ENCODE results near the gene RBMS3. TPM values are rescaled to one million over a fixed set of nuclear protein-coding genes. Genes with fewer than 3 reads are reported as not detected.

RBMS3 gene
- total RNA-seq, 1 donor from 2014 or later: 33.0 TPM

DNA sequence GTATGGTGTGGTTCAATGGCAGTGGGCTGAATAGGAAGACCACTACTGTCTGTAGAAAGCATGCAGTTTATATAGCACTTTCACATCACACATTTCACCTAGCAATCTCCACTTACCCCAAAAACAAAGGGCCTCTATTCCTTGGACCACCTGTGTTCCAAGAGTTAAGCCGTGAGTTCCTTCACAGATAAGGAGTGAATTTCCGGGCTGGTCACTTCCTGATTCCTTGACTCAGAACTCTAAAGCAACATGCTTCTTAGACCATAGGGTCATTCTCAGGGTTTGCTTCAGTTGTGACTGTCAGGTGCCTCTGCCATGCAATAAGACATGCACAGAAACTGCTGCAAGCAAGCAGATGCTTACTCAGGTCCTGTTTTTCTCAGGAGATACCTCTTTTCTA, 737.0 kb downstream of the RBMS3 start:
- Mint-ChIP-seq H3K36me3 (ENCODE audit: low read depth, unreplicated experiment) (no peaks in the 10 kb centered on the region), H3K27me3 (ENCODE audit: low read depth, unreplicated experiment) (no peaks in the 10 kb centered on the region), H3K9me3 (ENCODE audit: unreplicated experiment) (no peaks in the 10 kb centered on the region), H3K27ac (ENCODE audit: unreplicated experiment) (no peak overlapping the region), H3K4me3 (ENCODE audit: unreplicated experiment) (no peak overlapping the region), H3K4me1 (ENCODE audit: low read depth, unreplicated experiment) (no peaks in the 10 kb centered on the region)
- no peak for TF ChIP-seq EZH2 (IDR thresholded peaks at IDR 0.05; ENCODE audit: insufficient read depth, low read length)
- TF ChIP-seq, protein P1, sequence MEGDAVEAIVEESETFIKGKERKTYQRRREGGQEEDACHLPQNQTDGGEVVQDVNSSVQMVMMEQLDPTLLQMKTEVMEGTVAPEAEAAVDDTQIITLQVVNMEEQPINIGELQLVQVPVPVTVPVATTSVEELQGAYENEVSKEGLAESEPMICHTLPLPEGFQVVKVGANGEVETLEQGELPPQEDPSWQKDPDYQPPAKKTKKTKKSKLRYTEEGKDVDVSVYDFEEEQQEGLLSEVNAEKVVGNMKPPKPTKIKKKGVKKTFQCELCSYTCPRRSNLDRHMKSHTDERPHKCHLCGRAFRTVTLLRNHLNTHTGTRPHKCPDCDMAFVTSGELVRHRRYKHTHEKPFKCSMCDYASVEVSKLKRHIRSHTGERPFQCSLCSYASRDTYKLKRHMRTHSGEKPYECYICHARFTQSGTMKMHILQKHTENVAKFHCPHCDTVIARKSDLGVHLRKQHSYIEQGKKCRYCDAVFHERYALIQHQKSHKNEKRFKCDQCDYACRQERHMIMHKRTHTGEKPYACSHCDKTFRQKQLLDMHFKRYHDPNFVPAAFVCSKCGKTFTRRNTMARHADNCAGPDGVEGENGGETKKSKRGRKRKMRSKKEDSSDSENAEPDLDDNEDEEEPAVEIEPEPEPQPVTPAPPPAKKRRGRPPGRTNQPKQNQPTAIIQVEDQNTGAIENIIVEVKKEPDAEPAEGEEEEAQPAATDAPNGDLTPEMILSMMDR (IDR thresholded peaks at IDR 0.05; ENCODE audit: insufficient read depth, low read depth, low read length): no peak
- DNase-seq (ENCODE audit: low read depth) (no peak), FAIRE-seq (no peak)
- H3K36me3 ChIP-seq (ENCODE audit: insufficient read depth, low read length): no peaks in the 10 kb centered on the region
- no peak overlapping the region for H3K27ac ChIP-seq (ENCODE audit: low read depth, low read length)
- H3K27me3 ChIP-seq (ENCODE audit: insufficient read depth, low read length): no peaks in the 10 kb centered on the region
- H3K9ac ChIP-seq (ENCODE audit: low read length): no peak overlapping the region
- H3K4me3 ChIP-seq (ENCODE audit: insufficient read depth, low read depth, low read length): no peak overlapping the region
- H3K4me1 ChIP-seq (ENCODE audit: insufficient read depth, low read length): no peaks in the 10 kb centered on the region
- no peak overlapping the region for H3K4me2 ChIP-seq (ENCODE audit: low read length)
- H4K20me1 ChIP-seq (ENCODE audit: insufficient read depth, low read length): no peaks in the 10 kb centered on the region
- no peaks in the 10 kb centered on the region for H3K9me3 ChIP-seq (ENCODE audit: insufficient read depth, low read depth, low read length)
- no peaks in the 10 kb centered on the region for H3K79me2 ChIP-seq (ENCODE audit: insufficient read depth, low read length)
- no peak overlapping the region for H2AFZ ChIP-seq (ENCODE audit: low read depth, low read length)

GRCh38 chr3:30020380-30020779, 739.5 kb downstream of the RBMS3 start:
- Mint-ChIP-seq H3K9me3 (ENCODE audit: unreplicated experiment) (no peaks in the 10 kb centered on the region), H3K27ac (ENCODE audit: unreplicated experiment) (no peak overlapping the region), H3K4me1 (ENCODE audit: low read depth, unreplicated experiment) (no peaks in the 10 kb centered on the region), H3K36me3 (ENCODE audit: low read depth, unreplicated experiment) (no peaks in the 10 kb centered on the region), H3K27me3 (ENCODE audit: low read depth, unreplicated experiment) (no peaks in the 10 kb centered on the region), H3K4me3 (ENCODE audit: unreplicated experiment) (no peak overlapping the region)
- no peaks in the 10 kb centered on the region for H3K36me3 ChIP-seq (ENCODE audit: insufficient read depth, low read length)
- H3K27me3 ChIP-seq (ENCODE audit: insufficient read depth, low read length): no peaks in the 10 kb centered on the region
- no peak overlapping the region for H3K4me2 ChIP-seq (ENCODE audit: low read length)
- no peaks in the 10 kb centered on the region for H4K20me1 ChIP-seq (ENCODE audit: insufficient read depth, low read length)
- H3K9ac ChIP-seq (ENCODE audit: low read length): no peak overlapping the region
- no peak overlapping the region for H3K27ac ChIP-seq (ENCODE audit: low read depth, low read length)
- H3K4me1 ChIP-seq (ENCODE audit: insufficient read depth, low read length): no peaks in the 10 kb centered on the region
- H2AFZ ChIP-seq (ENCODE audit: low read depth, low read length): no peak overlapping the region
- TF ChIP-seq, protein P1 (IDR thresholded peaks at IDR 0.05; ENCODE audit: insufficient read depth, low read depth, low read length): no peak
- TF ChIP-seq EZH2 (IDR thresholded peaks at IDR 0.05; ENCODE audit: insufficient read depth, low read length): no peak
- H3K9me3 ChIP-seq (ENCODE audit: insufficient read depth, low read depth, low read length): no peaks in the 10 kb centered on the region
- FAIRE-seq (no peak), DNase-seq (ENCODE audit: low read depth) (no peak)
- no peak overlapping the region for H3K4me3 ChIP-seq (ENCODE audit: insufficient read depth, low read depth, low read length)
- H3K79me2 ChIP-seq (ENCODE audit: insufficient read depth, low read length): no peaks in the 10 kb centered on the region

- Histone ChIP-seq H3K9ac (ENCODE audit: low read length) (no peak overlapping the region), H2AFZ (ENCODE audit: low read depth, low read length) (no peak overlapping the region), H3K4me1 (ENCODE audit: insufficient read depth, low read length) (no peaks in the 10 kb centered on the region), H4K20me1 (ENCODE audit: insufficient read depth, low read length) (no peaks in the 10 kb centered on the region), H3K27ac (ENCODE audit: low read depth, low read length) (no peak overlapping the region), H3K9me3 (ENCODE audit: insufficient read depth, low read depth, low read length) (no peaks in the 10 kb centered on the region), H3K79me2 (ENCODE audit: insufficient read depth, low read length) (no peaks in the 10 kb centered on the region), H3K4me3 (ENCODE audit: insufficient read depth, low read depth, low read length) (no peak overlapping the region), H3K36me3 (ENCODE audit: insufficient read depth, low read length) (no peaks in the 10 kb centered on the region), H3K4me2 (ENCODE audit: low read length) (no peak overlapping the region), H3K27me3 (ENCODE audit: insufficient read depth, low read length) (no peaks in the 10 kb centered on the region)
- no peak overlapping the region for H3K27ac Mint-ChIP-seq (ENCODE audit: unreplicated experiment)
- no peak overlapping the region for H3K4me3 Mint-ChIP-seq (ENCODE audit: unreplicated experiment)
- no peaks in the 10 kb centered on the region for H3K36me3 Mint-ChIP-seq (ENCODE audit: low read depth, unreplicated experiment)
- no peak for TF ChIP-seq EZH2 (IDR thresholded peaks at IDR 0.05; ENCODE audit: insufficient read depth, low read length)
- TF ChIP-seq, protein P1 (IDR thresholded peaks at IDR 0.05; ENCODE audit: insufficient read depth, low read depth, low read length): no peak
- H3K4me1 Mint-ChIP-seq (ENCODE audit: low read depth, unreplicated experiment): no peaks in the 10 kb centered on the region
- DNase-seq (ENCODE audit: low read depth): no peak
- H3K9me3 Mint-ChIP-seq (ENCODE audit: unreplicated experiment): no peaks in the 10 kb centered on the region
- H3K27me3 Mint-ChIP-seq (ENCODE audit: low read depth, unreplicated experiment): no peaks in the 10 kb centered on the region
- no peak for FAIRE-seq
These were observed 743.6 kb downstream of the RBMS3 start for GRCh38 chr3:30024466-30024865.
